Adrenal gland (tissue), 5 donors: ENCODE measurements around the gene SPACA4.

Experiments
- CTCF ChIP-seq, 6 experiments: fragments of 450-650 bp in 4 of 6; fragments of 200-600 bp in 2 of 6; sonication (generic) in 1 of 6; IDR thresholded peaks; 1 replicate in 5 of 6; 2 replicates in 1 of 6; pipeline versions ENCODE4 v1.5.1 to v1.8.0; 2016 to 2021; ENCODE audit warnings: antibody characterized with exemption in 6 of 6, mild to moderate bottlenecking in 2 of 6, moderate library complexity in 1 of 6
- POLR2A ChIP-seq, 2 donors: fragments of 450-650 bp; IDR thresholded peaks; one replicate each; pipeline ENCODE4 v1.6.1; 2017; ENCODE audit warnings: antibody characterized with exemption in 2 of 2, mild to moderate bottlenecking in 2 of 2, moderate library complexity in 1 of 2
- donor health status: DM: no; HTN: no; CAD: no.

- TF ChIP-seq CTCF (IDR thresholded peaks at IDR 0.05) = peak in 1 of 6 experiments; percentile 3
- no peak for TF ChIP-seq POLR2A (IDR thresholded peaks at IDR 0.05)
These were observed 46.4 kb upstream of the SPACA4 start for GRCh38 chr19:48560095-48560530.
